IPS-18c (cell line): ENCODE results near the gene RASGRF2.

Source experiments
- H3K4me3 ChIP-seq: 2 replicates; pipeline ENCODE4 v1.7.0; 2013; ENCODE audit warnings: low read depth, mild to moderate bottlenecking, low read length, moderate library complexity; ENCODE audit not compliant: insufficient read depth
- H3K9me3 ChIP-seq: one replicate; pipeline ENCODE4 v1.6.1; 2013; ENCODE audit warnings: mild to moderate bottlenecking, low read length, moderate library complexity; ENCODE audit not compliant: control insufficient read depth, insufficient read depth

The RASGRF2 gene

DNA sequence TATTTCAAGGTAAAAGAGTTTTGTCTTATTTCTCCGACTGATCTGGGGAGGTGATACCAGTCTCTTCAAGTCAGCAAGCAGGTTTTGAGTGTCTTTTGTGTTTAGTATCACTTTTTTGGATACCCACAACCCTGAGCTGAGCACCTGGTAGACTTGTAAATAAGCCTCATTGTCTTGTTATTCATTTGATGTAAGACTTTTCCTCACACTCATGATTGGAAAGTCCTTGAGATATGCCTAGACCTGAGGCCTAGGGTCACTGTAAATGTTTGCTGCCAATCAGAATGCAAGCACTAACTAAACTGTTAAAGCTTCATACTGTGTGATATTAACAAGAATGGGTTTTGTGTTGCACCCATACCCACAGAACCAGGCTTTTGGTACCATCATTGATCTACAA, 172.2 kb downstream of the RASGRF2 start:
- Histone ChIP-seq H3K4me3 (no peak overlapping the region), H3K9me3 (no peaks in the 10 kb centered on the region)

DNA sequence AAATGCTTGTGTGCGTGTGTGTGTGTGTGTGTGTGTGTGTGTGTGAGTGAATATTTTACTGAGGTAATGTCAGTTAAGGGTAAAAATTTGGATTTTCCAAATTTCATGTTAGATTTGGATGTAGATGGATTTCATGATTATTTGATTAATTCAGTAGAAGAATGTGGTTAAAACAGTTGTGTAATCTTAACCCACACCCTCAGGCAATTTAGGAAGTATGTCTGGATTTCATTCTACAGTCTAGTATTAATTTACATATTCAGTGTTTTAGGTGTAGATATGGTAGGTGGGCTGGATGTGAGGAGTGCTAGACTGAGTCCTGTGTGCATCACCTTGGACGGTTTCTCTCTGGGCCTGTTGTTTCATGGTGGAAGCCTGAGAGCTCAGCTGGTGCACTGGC, 173.9 kb downstream of the RASGRF2 start:
- H3K4me3 ChIP-seq: no peak overlapping the region
- H3K9me3 ChIP-seq: no peaks in the 10 kb centered on the region

DNA sequence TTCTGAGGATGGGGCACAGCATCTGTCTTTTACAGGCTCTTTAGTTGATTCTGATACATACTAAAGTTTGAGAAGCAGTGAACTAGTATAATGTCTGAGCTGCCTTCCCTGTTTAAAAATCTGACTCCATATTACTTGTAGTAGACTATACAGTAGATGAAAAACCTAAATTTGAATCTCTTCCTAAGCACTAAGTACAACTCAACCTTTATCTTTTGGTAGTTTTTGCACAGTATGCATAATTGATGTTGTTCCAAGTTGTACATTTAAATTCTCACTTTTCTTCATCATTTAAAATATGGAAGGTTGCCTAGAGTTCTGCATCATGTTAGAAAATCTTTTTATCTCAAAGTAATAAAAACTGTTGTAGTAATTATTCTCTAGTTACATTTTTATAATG, 174.4 kb downstream of the RASGRF2 start:
- Histone ChIP-seq H3K9me3 (no peaks in the 10 kb centered on the region), H3K4me3 (no peak overlapping the region)

DNA sequence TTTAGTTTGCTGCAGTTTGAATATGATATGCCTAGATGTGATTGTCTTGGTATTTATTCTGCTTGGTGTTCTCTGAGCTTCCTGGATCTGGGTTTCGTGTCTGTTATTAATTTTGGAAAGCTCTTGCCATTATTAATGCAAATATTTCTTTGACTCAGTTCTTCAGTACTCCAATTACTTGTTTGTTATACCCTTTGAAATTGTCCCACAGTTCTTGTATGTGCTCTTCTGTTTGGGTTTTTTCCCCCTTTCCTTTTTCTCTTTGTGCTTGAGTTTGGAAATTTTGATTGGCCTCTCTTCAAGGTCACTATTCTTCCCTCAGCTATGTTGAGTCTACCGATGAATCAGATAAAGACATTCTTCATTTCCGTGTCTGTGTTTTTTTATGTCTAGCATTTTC, 176.4 kb downstream of the RASGRF2 start:
- Histone ChIP-seq H3K9me3 (no peaks in the 10 kb centered on the region), H3K4me3 (no peak overlapping the region)

DNA sequence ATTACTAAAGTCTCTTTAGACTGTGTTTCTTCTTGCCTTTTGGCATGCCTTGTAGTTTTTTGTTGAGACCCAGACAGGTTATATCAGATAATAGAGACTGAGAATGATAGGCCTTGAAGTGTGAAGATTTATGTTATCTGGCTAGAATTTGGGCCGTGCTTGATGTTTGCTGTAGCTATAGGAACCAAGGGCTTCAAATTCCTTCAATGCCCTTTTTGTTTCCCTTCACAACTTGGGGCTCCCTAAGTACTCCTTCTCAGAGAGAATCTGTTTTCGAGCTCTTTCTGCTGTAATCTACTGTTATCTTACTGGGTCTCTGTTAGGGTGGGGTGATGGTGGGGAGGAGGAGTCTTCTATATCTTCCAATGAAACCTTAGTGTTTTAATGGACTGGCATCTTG, 177.7 kb downstream of the RASGRF2 start:
- Histone ChIP-seq H3K4me3 (no peak overlapping the region), H3K9me3 (no peaks in the 10 kb centered on the region)

DNA sequence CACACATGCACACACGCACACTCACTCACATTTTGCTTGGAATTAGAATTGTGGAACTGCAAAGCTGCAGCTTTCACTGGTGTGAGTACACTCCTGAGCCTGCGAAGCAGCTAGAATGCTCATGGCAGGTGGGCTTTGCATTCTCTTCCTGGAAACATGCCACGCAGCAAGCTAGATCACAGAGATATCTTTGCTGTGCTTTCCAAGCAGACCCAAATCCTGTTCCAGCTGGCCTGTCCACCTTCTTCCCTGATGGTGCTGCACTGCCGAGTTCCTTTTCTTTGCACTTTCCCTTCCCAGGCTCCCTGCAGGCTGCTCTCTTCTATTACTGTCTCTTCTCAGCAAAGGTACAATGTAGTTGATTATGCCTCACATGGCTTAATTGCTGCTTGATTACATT, 180.3 kb downstream of the RASGRF2 start:
- H3K4me3 ChIP-seq: no peak overlapping the region
- no peaks in the 10 kb centered on the region for H3K9me3 ChIP-seq

DNA sequence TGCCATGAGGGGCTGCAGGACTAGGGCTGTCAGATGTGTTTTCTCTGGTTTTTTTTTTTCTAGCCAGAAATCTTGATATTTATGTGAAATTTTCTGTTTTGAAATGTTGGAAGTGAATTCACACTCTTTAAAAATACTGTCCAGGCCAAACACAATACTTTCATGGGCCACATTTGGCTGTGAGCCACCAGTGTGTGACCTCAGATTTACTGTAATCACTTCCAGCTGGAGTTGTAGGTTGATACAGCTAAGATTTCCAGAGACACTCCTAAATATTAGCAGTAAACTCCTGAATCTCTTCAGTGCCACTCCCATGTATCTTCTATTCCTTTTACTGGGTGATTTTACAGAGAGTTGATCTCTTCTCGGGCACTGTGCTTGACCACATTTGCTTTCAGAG, 180.8 kb downstream of the RASGRF2 start:
- Histone ChIP-seq H3K9me3 (no peaks in the 10 kb centered on the region), H3K4me3 (no peak overlapping the region)

DNA sequence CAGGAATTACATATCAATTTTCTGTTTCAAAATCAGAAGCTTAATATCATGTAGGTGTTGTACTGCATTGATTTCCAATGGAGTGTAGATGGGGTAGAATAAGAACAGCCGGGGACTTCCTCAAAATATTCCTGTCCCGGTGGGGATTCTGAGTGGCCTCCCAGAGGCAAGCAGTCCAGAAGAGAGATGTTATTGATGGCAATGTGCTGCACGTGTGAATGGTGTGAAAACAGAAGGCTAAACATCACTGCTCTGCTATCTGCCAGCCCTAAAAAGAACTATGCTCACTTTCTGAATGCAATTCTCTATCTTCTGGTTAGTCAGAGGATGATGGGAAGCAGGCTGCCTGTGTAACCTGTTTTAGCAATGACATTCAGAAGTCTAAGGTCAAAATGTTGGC, 181.9 kb downstream of the RASGRF2 start:
- Histone ChIP-seq H3K9me3 (no peaks in the 10 kb centered on the region), H3K4me3 (no peak overlapping the region)

DNA sequence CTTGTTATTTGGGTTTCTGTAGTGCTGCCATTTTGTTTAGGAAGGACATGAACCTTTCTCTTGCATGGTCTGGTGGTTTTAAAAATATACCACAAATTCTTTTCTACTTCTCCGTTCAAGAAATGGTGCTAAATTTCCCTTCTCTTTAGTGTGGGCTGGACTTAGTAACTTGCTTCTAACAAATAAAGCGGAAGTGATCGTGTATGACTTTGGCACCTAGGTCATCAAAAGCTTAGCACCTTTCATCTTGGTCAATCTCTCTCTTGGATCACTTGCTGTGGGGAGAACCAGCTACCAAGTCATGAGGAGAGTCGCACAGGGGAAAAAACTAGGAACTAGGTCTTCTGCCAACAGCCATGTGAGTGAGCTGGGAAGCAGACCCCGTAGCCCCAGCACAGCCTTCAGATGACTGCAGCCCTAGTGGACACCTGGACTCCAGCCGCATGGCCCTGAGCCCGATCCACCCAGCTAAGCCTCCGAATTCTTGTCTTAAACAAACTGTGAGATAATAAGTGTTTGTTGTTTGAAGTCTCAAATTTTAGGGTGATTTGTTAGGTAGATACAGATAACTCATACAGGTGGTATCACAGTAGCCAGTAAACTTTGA, 185.3 kb downstream of the RASGRF2 start:
- Histone ChIP-seq H3K9me3 (no peaks in the 10 kb centered on the region), H3K4me3 (no peak overlapping the region)

DNA sequence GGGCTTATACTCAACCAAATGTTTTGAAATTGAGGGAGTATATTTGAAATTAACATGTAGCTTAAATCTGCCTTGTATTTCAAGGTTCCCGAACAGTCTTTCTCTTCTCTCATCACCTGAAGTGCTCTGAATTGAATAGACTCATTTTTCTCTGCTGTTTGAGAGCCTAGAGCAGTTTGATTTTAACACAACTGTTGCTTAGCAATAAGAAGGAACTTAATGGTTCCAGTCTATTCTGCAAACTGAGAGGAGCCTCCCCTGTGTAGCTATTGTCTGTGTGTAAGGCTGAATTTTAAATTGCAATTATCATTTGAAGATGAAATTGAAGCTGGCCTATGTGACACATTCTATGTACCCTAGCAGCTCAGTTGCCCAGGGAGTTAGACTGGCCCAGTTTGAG, 185.9 kb downstream of the RASGRF2 start:
- no peak overlapping the region for H3K4me3 ChIP-seq
- no peaks in the 10 kb centered on the region for H3K9me3 ChIP-seq

DNA sequence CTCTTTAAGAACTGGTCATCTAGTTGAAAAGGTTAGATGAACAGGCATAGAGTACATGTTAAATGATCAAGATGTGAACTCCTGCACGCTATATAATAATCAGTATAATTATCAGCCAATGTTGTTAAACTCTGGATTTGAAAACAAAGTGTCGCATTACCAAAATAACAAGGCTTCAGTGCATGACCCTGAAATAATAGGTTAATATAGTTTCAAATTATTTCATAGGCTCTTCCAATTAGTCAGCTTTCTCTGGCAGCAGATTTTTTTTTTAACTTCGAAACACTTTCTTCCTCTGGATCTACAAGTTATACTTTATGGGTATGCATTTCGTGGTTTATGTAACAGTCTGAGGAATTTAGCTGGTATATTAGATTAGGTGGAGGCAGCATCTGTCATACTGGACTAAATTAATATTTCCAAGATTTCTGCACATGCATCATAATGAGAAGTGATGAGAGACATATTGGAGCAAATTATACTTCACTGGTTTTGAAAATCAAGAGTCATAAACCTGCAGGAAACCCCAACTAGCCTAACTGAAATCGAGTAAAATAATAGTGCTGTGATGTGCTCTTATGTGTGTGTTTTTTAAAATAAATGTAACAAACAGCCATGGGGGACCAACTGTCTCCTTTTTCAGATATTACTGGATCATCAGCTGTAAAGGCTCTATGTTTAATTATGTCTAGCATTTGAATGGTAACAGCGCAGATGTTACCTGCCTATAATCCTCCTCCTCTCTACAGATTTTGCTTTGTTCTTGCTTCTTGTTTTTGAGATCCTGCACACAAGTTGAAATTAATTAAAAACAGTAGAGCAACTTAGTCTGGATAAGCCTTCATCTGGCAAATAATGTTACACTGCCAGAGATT, 187.1 kb downstream of the RASGRF2 start:
- H3K9me3 ChIP-seq: no peaks in the 10 kb centered on the region
- H3K4me3 ChIP-seq: no peak overlapping the region

DNA sequence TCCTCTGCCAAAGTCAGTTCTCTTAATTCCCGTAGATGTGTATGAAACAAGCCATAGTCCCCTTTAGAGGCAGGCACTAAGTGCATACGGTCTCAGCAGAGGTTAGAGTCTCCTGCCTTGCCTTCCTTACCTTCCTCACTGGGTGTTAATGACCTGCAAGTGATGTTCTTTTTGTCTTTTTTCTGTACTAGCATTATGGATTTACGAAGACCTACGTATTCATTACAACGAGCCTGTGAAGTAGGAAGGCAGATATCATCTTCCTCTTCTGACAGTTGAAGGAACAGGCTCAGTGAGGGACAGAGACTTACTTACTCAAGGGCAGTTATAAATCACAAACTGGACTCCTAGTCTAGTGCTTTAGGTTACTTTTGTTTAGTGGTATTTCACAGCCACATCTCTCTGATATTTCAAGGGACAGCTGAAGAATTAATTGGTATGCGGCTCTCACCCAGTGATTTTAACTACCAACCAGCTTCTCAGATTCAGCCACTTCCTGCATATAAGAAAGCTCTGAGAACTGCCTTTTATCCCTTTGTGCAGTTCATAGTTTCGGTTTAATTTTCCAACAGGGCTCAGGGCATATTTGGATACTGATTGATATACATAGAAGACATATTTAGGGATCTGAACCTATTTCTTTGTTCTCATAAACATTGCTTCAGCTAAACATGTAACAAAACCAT, 187.9 kb downstream of the RASGRF2 start:
- no peaks in the 10 kb centered on the region for H3K9me3 ChIP-seq
- no peak overlapping the region for H3K4me3 ChIP-seq

DNA sequence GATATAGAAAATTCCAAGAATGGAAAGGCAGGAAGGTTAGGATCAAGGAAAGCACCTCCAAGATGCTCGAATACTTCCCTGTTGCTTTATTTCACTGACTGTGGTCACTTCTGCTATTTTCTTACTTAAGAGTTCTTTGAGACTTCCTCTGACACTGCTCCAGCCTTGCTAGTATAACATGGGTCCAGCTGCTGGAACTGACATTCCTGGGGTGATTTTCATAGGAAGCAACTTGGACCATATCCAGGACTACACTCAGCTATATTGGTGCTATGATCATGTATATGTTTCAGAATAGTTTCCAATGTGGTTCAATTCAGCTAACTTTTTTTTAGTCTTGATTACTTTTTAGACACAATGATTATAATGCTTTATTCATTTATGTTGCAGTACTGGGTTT, 191.4 kb downstream of the RASGRF2 start:
- Histone ChIP-seq H3K9me3 (peaks cover 2% of the 10 kb centered on the region), H3K4me3 (no peak overlapping the region)

DNA sequence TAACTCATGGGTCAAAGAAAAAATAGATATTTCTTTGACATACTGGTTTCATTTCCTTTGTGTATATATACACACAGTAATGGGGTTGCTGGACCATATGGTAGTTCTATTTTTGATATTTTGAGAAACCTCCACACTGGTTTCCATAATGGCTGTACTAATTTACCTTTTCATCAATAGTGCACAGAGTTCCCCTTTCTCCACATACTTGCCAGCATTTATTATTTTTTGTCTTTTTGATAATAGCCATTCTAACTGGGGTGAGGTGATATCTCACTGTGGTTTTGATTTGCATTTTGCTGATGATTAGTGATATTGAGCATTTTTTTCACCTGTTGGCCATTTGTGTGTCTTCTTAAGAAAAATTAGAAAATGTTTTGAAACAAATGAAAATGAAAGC, 194.6 kb downstream of the RASGRF2 start:
- peaks cover 2% of the 10 kb centered on the region for H3K9me3 ChIP-seq

DNA sequence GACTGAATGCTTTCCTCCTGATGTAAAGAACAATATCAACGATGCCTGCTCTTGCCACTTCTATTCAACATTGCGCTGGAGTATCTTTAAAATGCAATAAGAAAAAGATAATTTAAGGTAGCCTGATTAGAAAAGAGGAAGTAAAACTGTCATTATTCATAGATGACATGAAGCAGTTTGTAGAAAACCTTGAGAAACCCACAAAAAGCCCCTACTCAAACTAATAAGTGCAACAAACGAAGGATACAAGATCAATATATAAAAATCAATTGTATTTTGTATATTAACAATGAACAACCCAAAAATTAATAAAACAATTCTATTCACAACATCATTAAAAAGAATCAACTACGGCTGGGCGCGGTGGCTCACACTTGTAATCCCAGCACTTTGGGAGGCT, 196.6 kb downstream of the RASGRF2 start:
- Histone ChIP-seq H3K4me3 (no peak overlapping the region), H3K9me3 (peaks cover 2% of the 10 kb centered on the region)

More for the DNA sequence above, 194.6 kb downstream of the RASGRF2 start:
- H3K4me3 ChIP-seq: no peak overlapping the region

DNA sequence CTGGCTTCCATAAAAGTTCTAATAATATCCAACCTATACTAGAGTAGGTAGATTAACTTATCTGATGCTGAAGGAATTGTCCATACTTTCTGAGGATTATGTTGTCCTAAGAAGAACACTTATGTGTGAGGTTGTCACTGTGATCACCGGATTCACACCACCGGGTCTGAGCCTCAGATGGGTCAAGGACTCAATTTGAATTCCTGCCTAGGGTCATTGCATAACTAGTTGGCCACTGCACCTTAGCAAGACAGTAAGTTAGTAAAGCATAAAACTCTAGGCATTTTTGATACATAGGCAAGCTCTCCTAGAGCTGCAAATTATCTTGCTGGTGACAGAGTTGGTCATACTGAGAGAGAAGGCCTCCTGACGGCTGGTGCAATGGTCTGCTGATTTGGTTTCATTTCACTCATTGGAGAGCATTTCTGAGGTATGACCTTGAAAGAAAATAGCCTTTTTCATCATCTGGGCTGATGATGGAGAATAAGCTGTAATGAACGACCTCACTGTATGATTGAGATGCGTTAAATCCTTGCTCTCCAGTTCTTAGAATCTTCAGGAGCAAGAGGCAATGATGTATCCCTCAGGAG, 200.9 kb downstream of the RASGRF2 start:
- Histone ChIP-seq H3K9me3 (no peaks in the 10 kb centered on the region), H3K4me3 (no peak overlapping the region)

DNA sequence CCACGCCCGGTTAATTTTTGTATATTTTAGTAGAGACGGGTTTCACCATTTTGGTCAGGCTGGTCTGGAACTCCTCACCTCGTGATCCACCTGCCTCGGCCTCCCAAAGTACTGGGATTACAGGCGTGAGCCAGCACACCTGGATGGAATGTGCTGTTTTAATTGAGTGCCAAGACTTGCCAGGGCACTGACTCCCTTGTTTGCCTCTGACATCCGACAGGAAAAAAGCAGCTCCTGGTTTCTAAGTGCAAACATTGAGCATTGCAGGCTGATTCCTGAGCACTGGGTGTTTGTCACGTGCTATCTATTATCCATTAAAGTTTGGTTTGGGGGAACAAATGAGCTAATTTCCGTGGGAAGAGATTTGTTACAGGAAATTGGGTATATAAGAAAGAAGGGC, 202.3 kb downstream of the RASGRF2 start:
- no peaks in the 10 kb centered on the region for H3K9me3 ChIP-seq

DNA sequence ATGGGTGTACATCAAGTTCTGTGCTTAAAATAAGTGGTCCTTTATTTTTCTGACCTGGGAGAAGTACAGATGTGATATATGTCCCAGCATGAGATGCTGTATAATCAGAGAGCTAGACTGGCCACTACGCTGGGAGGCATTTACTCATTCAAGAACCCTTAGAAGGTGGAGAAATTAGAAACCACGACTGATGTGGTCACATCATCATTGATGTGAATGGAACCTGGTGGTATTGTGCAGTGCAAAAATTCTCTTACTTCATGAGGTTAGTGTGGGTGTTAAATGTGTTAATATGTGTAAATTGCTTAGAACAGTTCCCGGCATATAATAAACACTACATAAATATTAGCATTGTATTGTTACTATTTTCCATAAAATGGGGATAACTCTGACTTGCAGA, 203.5 kb downstream of the RASGRF2 start:
- H3K4me3 ChIP-seq: no peak overlapping the region

More for the DNA sequence above, 202.3 kb downstream of the RASGRF2 start:
- H3K4me3 ChIP-seq: no peak overlapping the region

More for the DNA sequence above, 203.5 kb downstream of the RASGRF2 start:
- no peaks in the 10 kb centered on the region for H3K9me3 ChIP-seq
